Retina (tissue), 1 donor: ENCODE results near the gene AP3D1.
A peak's percentile ranks its signal among the peaks of the same experiment; 100 is the strongest.
"Not testable (repeated sequence)": the region's sequence is repeated elsewhere in the genome, so short reads cannot be mapped to it uniquely, and the experiment has no call there.

Experiments used
- DNase-seq: peaks from one replicate; pipeline ENCODE4 v3.0.0-alpha.2; 2016

AP3D1 gene

DNA sequence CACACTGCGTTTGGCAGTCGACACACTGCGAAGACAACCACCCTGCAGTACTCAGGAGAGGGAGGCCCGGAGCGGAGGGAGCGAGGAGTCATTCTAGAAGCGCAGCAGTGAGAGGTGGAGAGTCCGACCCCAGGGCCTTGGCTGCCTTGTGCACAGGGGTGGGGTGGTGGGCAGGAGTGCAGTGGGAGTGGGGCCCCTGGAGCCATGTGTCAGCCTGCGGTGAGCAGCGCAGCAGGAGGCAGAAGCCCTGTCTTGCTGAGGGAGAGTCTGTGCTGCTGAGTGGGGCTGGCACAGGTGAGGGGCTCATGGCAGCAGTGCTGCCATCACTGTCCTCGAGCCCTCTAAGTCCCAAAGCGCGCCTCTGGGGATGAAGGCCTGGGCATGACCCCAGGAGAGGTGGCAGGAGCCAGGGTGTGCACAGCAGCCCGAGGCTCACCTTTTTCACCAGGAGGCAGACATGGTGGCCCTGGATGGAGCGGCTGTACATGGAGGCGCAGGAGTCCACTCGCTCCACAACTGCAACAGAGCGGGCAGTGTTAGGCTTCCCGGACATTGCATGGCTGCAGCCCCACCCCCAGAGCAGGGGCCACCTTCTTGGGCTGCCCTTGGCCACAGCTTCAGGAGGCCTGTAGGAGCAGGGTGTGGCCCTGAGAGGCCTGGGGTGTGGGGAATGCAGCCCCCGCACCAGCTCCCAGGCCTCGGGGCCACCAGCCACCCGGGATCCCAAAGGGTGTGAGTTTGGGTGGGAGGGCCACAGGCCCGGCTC, 42.9 kb downstream of the AP3D1 start:
- no peak for DNase-seq

DNA sequence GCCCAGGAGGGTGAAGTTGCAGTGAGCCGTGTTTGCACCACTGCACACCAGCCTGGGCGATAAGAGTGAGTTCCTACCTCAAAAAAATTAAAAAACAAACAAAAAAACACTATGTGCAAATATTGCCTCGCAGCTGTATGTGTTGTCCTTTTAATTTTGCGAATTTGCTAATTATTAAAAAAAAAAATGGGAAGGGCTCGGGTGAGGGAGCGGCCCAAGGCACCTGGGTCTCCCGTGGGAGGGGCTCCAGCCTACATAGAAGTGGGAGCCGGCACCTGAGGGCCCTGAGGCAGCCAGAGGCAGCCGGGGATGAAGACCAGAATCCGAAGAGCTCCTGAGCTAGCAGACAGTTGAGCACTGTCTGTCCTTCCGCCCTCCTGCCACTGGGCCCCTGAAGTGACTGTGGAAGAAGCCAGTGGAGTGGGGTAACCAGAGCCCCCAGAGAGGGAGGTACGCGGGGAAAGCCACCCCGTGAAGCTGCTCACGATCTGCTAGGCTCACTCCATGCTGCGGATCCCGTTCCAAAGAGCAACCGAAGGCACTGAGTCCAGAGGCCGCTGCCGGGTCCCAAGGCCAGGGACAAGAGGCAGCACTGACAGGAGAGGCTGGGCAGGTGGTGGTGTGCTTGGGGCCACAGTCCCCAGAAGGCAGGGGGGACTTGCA, 48.2 kb downstream of the AP3D1 start:
- no peak for DNase-seq

DNA sequence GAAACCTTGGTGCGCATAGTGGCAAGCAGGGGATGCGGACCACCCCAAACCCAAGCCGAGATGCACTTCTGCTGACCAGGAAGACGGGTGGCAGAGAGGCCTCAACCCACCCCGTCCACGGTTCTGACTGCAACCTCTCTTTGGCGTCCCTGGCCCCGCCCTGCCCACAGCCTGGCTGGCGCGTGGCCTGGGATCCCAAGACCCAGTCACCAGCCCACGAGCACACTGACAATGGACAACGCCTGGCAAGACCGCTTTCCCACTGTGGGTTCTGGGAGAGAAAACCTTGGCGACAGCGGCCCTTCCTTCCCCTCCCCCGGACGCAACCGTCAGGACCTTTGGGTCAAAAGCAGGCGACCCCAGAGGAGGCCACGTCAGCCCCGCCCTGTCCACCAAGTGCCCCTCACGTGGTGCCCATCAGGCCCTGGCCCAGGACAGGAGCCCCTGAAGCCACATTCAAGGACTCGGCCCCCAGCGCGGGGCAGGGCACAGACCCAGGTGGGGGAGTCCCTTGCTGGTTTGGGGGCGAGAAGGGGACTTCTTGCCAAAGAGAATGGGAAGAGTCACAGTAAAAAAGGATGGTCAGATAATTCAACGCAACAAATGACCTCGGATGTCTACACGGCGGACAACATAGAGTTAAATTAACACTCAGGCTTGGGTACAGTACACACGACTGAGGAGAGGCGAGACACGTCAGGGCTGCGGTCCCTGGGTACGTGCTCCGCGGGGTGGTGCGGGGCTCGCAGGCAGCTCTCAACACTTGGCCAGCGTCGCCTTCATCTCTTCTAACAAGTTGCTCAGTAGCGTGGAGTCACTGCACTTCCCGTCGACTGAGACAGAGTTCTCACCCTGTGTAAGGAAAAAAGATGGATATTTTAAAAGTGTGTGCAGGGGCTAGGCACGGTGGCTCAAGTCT, 49.7 kb downstream of the AP3D1 start:
- DNase-seq = no peak

DNA sequence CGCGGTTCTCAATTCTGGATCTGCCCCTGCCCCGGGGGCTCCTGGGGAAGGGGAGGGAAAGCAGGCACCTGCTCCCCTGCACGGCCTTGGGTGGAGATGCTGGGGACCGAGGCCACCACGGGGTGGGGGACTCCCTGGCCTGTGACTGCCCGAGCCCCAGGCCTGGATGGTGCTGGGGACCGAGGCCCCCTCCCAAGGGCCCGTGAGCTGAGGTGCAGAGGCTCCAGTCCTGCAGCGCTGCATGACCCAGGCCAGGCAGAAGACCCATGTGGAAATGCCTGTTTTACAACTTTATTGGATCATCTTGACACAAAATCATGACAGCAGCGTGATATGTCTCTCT, 50.7 kb downstream of the AP3D1 start:
- no peak for DNase-seq

DNA sequence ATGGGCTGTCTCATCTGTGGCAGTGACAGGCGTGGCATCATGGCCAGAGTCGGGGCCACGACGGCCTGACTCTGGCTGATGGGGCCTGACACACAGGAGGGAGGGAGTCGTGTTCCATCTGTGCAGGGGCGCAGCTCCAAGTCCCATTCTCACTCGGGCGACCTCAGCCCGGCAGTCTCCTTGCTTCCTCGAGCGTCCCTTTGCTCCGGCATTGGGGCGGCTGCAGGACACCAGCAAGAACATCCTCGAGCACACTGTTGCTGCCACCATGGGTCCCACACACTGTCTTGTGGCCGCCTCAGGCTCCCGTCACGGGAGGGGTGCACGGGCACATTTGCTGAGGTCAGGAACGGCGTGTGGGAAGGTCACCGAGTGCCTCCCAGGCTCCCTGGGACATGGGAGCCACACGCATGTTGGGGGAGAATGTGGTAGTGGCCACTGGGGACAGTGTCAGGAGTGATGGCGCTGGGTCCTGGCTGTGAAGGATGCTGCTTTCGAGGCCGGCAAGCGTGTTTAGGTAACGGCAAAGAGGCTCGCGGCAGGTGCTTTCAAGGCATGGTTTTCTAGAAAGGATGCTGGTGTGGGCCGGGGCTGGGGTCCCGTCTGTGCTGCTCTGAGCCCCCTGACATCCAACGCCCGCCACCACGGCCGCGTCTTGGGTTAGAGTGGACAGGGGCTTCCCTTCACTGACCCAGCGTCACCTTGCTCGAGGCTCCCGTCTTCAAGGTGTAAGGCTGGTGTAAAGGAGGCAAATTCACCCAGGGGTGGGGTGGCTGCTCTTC, 51.2 kb downstream of the AP3D1 start:
- no peak for DNase-seq

DNA sequence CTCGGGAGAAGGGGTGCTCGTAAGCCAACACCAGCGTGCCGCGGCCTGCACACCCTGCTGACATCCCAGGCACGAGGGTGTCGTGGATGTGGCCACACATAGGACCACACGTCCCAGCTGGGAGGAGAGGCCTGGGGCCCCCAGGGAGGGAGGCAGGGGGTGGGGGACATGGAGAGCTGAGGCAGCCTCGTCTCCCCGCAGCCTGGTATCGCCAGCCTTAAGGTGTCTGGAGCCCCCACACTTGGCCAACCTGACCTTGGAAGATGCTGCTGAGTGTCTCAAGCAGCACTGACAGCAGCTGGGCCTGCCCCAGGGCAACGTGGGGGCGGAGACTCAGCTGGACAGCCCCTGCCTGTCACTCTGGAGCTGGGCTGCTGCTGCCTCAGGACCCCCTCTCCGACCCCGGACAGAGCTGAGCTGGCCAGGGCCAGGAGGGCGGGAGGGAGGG, 52.3 kb downstream of the AP3D1 start:
- DNase-seq = no peak

DNA sequence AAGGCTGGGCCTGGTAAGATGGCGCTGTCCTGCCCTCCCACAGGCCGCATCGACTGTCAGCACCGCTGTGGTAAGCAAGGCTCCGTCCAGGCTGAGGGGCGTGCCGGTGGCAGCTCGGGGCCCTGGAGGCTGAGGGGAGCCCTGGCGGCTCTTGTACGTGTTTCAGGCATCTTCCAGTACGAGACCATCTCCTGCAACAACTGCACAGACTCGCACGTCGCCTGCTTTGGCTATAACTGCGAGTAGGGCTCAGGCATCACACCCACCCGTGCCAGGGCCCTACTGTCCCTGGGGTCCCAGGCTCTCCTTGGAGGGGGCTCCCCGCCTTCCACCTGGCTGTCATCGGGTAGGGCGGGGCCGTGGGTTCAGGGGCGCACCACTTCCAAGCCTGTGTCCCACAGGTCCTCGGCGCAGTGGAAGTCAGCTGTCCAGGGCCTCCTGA, 53.5 kb downstream of the AP3D1 start:
- no peak for DNase-seq

DNA sequence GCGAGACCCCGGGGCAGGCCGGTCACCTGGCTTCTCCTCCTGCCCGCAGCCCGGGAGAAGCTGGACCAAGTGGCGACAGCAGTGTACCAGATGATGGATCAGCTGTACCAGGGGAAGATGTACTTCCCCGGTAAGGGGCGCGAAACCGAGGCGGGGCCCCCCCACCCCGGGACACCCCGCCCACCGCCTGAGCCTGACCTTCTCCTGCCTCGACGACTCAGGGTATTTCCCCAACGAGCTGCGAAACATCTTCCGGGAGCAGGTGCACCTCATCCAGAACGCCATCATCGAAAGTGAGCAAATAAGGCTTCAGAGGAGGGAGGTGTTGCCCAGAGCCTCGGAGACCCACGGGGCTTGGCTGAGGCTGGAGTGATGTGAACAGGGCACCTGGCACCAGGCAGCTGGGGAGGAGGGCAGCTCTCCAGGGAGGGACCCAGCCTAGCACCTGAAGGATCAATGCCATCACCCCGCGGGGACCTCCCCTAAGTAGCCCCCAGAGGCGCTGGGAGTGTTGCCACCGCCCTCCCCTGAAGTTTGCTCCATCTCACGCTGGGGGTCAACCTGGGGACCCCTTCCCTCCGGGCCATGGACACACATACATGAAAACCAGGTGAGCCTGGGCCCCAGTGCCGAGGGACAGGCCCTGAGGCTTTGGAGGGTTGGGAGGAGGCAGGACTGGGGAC, 54.0 kb downstream of the AP3D1 start:
- no peak for DNase-seq

DNA sequence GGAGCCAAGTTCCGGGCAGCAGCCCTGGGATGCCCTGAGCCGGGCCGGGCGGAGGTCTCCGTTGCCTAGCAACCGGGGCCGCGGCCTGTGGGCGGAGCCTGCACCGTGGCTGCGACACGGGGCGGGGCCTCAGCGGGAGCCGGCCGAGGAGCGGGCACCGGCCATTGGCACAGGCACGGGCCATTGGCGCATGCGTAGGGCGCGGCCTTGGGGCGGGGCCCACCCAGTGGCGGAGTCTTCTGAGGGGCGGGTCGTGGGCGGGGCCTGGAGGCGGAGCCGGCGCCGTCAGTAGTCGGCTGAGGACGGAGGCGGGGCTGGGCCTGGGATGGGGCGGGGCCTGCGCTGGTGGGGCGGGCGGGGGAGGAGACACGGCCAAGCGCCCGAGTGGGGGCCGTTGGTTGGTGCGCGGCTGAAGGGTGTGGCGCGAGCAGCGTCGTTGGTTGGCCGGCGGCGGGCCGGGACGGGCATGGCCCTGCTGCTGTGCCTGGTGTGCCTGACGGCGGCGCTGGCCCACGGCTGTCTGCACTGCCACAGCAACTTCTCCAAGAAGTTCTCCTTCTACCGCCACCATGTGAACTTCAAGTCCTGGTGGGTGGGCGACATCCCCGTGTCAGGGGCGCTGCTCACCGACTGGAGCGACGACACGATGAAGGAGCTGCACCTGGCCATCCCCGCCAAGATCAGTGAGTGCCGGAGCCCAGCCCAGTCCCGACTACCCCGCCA, 54.7 kb downstream of the AP3D1 start, which contains the start of gene IZUMO4:
TSS of gene IZUMO4 (plus strand) at position 436 of the 723 bp plus-strand sequence. CDS start at position 467, 31 bp downstream.
- peak; percentile 100 for DNase-seq

DNA sequence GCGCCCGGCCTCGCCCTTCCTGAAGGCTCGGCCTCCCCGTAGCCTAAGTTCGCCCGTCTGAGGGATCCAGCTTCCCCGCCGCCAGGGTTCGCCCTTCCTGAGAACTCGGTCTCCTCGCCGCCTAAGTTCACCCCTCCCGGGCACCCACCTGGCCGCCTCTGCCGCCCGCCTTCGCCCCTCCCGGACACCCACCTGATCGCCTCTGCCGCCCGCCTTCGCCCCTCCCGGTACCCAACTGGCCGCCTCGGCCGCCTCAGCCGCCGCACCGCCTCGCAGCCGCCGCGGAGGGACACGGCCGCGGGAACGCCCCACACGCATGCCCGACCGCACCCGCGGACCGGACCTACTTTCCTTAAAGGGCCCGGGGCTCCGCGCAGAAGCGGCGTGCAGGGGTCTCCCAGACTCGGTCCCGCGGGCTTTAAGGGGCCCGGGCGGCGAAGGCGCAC, 55.3 kb downstream of the AP3D1 start, which contains the start of gene MOB3A:
TSS of gene MOB3A (minus strand) at position 293 of the 446 bp plus-strand sequence. CDS start 17,766 bp downstream, outside the sequence.
- DNase-seq = peak; percentile 99

DNA sequence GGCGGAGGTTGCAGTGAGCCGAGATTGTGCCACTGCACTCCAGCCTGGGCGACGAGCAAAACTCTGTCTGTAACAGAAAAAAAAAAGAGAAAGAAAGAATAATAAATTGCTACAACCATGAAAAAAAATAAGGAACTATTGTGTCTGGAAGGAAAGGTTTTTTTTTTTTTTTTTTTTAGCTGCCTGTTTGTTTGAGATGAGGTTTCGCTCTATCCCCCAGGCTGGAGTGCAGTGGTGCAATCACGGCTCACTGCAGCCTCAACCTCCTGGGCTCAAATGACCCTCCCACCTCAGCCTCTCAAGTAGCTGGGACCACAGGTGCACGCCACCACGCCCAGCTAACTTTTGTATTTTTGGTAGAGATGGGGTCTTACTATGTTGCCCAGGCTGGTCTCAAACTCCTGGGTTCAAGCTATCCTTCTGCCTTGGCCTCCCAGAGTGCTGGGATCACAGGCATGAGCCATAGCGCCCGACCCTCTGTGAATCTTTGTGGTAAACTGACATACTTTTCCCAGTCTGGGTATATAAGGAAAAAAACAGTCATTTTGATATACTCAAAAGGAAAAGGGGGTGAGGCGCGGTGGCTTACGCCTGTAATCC, 59.3 kb downstream of the AP3D1 start:
- not testable (repeated sequence) for DNase-seq

DNA sequence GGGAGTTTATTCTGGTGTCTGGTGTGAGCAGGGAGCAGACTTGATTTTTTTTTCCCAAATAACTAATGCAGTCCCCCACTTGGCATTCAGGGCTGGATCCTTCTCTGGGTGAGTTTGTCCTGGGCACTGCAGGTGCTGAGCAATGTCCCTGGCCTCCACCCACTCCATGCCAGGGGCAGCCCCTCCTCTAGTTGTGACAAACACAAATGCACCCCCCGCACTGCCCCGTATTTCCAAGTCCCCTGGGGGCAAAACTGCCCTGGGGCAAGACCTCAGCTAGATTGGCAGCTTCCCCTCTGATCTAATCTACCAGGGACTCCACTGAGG, 61.7 kb downstream of the AP3D1 start:
- no peak for DNase-seq

DNA sequence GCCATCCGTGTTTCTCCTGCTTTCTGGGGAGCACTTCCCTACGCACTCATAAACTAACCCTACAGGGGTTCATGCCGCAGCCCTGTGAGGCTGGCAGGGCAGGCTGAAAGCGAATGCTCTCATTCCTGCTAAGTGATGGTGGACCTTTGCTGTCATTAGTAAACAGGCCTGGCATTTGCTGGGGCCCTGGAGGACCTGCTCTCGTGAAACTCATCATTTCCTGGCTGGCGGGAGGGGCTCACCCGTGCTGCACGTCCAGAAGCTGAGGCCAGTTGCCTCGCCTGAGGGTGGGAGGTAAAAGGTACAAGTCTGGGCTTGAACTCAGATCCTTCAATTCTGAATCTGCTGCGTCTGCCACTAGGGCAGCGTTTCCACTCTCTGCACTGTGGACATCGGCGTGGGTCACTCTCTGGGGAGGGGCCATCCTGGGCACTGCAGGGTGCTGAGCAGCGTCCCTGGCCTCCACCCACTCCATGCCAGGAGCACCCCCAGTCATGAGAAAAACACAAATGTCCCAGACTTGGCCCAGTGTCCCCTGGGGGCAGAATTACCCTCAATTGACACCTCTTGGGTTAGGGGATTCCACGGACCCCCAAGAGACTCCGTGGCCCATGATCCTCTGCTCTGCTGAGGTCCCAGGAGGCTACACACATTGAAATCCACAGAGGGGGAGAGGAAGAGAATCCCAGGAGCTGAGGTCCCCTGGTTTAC, 62.2 kb downstream of the AP3D1 start:
- no peak for DNase-seq

DNA sequence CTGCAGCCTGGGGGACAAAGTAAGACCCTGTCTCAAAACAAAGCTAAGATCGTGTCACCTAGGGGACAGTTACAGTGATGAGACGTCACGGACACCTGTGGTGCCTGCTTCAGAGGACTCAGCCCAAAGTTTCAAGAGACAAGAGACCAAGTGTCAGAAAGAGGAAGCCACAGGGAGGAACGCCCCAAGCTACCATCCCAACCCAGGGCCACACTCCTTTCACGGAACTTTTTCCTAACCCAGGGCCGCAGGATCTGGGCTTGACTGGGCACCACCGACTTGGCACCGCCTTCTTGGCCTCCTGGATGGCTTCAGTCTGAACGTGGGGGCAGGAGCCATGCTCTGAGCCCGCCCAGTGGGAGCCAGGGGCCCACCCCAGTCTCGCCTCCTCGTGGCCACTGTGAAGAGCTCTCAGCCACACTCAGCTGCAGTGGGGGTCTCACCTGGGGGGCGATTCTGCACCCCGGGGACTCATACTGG, 63.7 kb downstream of the AP3D1 start:
- DNase-seq = no peak

DNA sequence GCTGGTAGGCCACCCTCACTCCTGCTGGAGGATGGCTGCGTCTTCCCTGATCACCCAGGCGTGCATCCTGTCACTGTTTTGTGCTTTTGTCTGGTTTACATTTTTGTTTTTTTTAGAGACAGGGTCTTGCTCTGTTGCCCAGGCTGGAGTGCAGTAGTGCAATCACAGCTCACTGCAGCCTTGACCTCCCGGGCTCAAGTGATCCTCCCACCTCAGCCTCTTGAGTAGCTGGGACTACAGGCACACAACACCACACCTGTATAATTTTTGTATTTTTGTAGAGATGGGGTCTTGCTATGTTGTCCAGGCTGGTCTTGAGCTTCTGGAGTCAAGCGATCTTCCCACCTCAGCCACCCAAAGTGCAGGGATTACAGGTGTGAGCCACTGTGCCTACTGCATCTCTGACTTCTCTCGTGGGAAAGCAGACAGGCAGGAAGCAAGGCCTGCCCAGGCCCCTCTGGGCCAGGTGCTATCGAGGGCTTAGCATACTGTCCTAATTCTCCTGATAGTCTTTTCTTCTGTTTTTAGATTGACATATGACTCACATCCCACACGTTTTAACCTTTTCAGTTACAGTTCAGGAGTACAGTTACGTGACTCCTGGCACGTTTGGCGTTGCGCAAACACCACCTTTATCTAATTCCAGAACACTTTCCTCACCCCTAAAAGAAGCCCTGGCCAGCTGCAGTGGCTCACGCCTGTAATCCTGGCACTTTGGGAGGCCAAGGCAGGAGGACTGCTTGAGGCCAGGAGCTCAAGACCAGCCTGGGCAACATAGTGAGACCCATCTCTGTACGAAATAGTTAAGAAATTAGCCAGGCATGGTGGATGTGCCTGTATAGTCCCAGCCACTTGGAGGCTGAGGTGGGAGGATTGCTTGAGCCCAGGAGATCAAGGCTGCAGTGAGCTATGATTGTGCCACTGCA, 64.4 kb downstream of the AP3D1 start:
- DNase-seq = not testable (repeated sequence)

DNA sequence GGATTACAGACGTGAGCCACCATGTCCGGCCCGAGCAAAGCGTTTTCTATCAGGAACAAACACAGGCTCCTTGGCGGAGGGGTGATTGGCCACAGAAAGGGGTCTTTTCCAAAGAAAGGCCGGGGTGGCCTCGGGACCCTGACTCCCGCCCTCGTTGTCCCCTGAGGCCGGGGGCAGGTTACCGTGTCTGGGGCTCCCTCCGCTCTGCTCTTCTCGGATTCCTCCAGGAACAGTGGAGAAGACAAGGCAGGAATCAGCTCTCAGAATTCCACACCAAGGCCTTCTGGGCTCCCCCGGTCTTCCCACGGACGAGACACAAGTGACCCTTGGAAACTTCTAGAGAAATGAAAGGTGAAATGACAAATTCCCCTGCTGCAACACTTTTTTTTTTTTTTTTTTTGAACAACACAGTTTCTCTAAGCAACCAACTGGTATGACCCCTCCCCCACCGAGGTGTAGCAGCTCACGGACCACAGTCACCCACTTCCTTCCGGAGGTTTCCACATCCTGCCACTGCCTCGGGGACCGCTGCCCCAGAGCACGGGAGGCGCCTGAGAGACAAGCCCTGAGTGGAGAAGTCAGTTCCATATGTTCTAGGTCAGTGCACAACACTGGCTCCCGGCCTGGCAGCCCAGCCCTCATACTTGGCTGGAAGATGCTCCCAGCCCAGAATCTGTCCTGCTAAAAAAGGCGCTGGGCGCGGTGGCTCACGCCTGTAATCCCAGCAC, 66.2 kb downstream of the AP3D1 start:
- DNase-seq = no peak

DNA sequence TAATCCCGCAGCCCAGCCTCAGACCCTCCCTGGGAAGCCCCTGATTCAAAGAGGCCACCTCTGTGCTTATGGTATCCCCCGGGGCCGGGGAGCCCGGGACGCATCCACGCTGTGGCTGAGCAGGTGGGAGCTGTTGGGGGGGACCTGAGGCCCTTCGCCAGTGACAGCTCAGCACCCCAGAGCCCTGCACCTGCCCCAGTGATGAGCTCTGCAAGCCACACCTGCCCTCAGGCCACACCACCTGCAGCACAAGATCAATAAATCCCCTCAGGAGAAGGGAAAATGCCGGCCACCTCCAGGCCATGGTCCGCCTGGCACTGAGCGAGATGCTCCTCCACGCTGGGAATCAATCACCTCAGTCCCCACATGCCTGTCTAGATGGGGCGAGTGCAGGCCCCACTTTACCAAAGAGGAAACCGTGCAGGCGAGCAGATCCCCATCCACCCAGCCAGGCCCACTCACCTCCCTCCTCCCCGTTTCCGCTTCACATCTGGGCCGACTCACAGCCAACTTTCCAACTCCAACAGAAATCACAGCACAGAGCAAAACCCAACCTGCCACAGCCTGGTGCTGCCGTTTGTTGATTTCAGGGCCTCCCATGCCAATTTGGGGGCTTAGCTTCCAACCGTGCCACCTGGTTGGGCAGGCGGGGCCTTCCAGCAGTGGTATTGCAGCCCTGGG, 68.1 kb downstream of the AP3D1 start:
- no peak for DNase-seq
